Measurements from ENCODE around the gene MT1A. TPM values are rescaled to one million over a fixed set of nuclear protein-coding genes. Genes with fewer than 3 reads are reported as not detected.

Gene MT1A
- total RNA-seq, result 0.97 TPM in 1 of 2 replicates, not detected in the other

GRCh38 chr16:56637814-56638750 is at the start of gene MT1A:
TSS of gene MT1A (plus strand) at chr16:56638666. CDS start at chr16:56638739, 73 bp downstream.

GRCh38 chr16:56589141-56590039 is 49.1 kb upstream of the MT1A start, which contains the start of gene MT3:
TSS of gene MT3 (plus strand) at chr16:56589528. CDS start at chr16:56589591, 63 bp downstream.

GRCh38 chr16:56608043-56608875 is 30.2 kb upstream of the MT1A start, which contains the start of gene MT2A:
TSS of gene MT2A (plus strand) at chr16:56608584. CDS start at chr16:56608656, 72 bp downstream.

GRCh38 chr16:56625140-56625942 is 13.1 kb upstream of the MT1A start, which contains the start of gene MT1E:
TSS of gene MT1E (plus strand) at chr16:56625781. CDS start at chr16:56625852, 71 bp downstream.

GRCh38 chr16:56632156-56632847 is 6.2 kb upstream of the MT1A start, which contains the start of gene MT1M:
TSS of gene MT1M (plus strand) at chr16:56632659. CDS start at chr16:56632732, 73 bp downstream.

DNA sequence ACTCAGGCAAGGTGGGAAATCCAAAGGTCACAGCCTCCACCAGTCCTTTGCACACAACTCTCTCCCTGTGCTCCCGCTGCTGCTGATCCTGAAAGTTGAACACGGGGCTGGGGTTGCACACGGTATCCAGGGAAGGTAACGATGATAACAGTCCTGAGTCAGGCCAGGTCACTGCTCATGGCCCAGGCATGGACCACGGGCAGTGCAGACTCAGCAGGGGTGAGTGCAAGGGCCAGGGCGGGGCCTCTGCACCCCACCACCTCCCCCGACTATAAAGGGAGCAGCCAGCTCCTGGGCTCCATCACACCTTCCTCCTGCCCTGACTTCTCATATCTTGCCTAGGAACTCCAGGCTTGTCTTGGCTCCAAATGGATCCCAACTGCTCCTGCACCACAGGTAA is 13.1 kb downstream of the MT1A start, which contains the start of gene MT1B:
MT1B (plus strand) TSS at position 301 of the 400 bp plus-strand sequence; CDS start at position 369, 68 bp downstream.

DNA sequence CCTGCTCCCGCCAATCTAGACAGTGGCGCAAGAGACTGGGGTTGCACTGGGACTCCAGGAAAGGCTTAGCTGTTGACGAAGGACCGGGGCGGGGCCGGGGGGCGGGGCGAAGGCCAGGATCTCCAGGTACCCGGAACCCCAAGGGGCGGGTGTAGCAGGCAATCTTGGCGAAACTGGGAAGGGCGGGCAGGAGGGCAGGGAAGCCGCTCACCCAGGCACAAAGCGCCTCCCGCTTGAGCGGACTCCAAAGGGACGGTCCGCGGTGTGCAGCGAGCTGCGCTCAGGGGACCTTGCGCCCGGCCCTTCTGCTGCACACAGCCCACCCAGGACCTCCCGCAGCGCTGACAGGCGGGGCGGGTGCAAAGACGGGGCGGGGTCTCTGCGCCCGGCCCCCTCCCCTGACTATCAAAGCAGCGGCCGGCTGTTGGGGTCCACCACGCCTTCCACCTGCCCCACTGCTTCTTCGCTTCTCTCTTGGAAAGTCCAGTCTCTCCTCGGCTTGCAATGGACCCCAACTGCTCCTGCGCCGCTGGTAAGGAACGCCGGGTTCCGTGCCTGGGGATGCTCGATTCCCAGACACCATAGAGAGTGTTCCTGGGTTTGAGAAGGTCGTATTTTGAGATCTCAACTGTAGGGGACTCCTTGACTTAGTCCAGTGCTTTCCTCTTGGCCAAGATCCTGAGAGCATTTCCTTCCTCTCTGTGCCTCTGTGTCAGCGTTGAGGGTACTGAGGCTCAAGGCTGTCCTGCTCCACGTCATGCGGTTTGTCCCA is 19.3 kb downstream of the MT1A start, which contains the start of gene MT1F:
MT1F (plus strand) TSS at position 405 of the 772 bp plus-strand sequence; CDS start at position 505, 100 bp downstream.

GRCh38 chr16:56667581-56668571 is 29.4 kb downstream of the MT1A start, which contains the start of gene MT1G:
TSS of gene MT1G (minus strand) at chr16:56668065. CDS start at chr16:56667993, 72 bp downstream.

GRCh38 chr16:56669005-56669839 is 30.8 kb downstream of the MT1A start, which contains the start of gene MT1H:
TSS of gene MT1H (plus strand) at chr16:56669814. CDS start at chr16:56669885, 71 bp downstream.

GRCh38 chr16:56681939-56682702 is 43.7 kb downstream of the MT1A start, which contains the start of gene MT1X:
TSS of gene MT1X (plus strand) at chr16:56682470. CDS start at chr16:56682541, 71 bp downstream.

Other genes starting within 250 kb of the MT1A start
- 177 and 201 TPM in 2 replicates for gene AMFR, start 213.1 kb upstream of the MT1A start, total RNA-seq
- gene NUDT21, start 187.3 kb upstream of the MT1A start, total RNA-seq, result 80.6 and 102 TPM in 2 replicates
- gene OGFOD1, start 187.1 kb upstream of the MT1A start, total RNA-seq, result 47.1 and 159 TPM in 2 replicates
- gene BBS2, start 118.6 kb upstream of the MT1A start, total RNA-seq, result 50.0 and 63.5 TPM in 2 replicates
- not detected in 2 replicates for gene MT4, start 73.6 kb upstream of the MT1A start, total RNA-seq
- not detected in 2 replicates for gene MT3, start 49.1 kb upstream of the MT1A start, total RNA-seq
- 12.8 and 46.1 TPM in 2 replicates for gene MT2A, start 30.1 kb upstream of the MT1A start, total RNA-seq
- 14.1 and 18.5 TPM in 2 replicates for gene MT1E, start 12.9 kb upstream of the MT1A start, total RNA-seq
- not detected in 2 replicates for gene MT1M, start 6.0 kb upstream of the MT1A start, total RNA-seq
- not detected in 2 replicates for gene MT1B, start 13.2 kb downstream of the MT1A start, total RNA-seq
- 0.32 TPM in 1 of 2 replicates, not detected in the other for gene MT1F, start 19.3 kb downstream of the MT1A start, total RNA-seq
- gene MT1G, start 29.4 kb downstream of the MT1A start, total RNA-seq, result not detected in 2 replicates
- gene MT1H, start 31.1 kb downstream of the MT1A start, total RNA-seq, result not detected in 2 replicates
- 3.0 and 7.1 TPM in 2 replicates for gene MT1X, start 43.8 kb downstream of the MT1A start, total RNA-seq
- 74.2 and 87.1 TPM in 2 replicates for gene NUP93, start 91.5 kb downstream of the MT1A start, total RNA-seq
- not detected in 2 replicates for gene SLC12A3, start 226.5 kb downstream of the MT1A start, total RNA-seq